ENCODE results near the gene OTUD1. TPM values are rescaled to one million over a fixed set of nuclear protein-coding genes. Genes with fewer than 3 reads are reported as not detected.

The OTUD1 gene
- total and polyA plus RNA-seq, 12 donors = 11.4 to 617 (median 32.2) TPM

DNA sequence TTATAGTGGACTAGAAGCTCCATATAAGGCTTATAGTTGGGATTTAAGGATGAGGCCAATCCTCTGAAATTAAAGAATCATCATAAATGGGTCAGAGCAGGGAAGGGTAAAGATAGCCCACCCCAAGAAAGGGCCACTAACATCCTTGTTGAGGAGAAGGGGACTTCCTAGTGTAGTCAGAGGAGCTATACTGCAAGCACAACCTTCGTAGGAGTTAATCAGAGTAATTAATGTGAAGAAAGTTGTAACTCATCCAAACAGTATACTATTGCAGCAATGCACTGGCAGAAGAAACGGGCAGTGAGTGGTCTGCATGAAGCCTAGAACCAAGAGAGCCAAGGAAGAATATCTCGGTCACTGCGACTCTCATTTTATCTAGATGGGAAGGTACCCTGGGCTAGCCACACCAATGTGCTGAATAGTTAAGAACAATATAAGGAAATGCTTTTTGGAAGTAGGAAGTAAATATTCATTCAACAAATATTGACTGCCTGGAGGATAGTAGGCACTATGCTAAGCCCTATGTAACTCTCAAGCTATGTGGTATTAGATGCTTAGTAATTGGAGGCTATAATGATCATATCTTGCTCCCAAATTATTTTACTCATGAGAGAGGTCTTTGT, 13.3 kb downstream of the OTUD1 start:
- H3K27me3 ChIP-seq = no peaks in the 10 kb centered on the region
- H3K4me1 ChIP-seq = peaks cover under 1 to 50% (median 12%) of the 10 kb centered on the region in 9 donors
- H3K9me3 ChIP-seq = no peaks in the 10 kb centered on the region
- H3K4me3 ChIP-seq = no peak overlapping the region
- intact Hi-C loops (cut with DNase I) = no loop called here
- ATAC-seq (peak in 3 of 8 donors; percentile 40 to 61 (median 57)), DNase-seq (no peak)
- 66 to 82% methylated on average over 4 of the region's 4 CpGs for WGBS, 2 donors
- TF ChIP-seq, protein P1, sequence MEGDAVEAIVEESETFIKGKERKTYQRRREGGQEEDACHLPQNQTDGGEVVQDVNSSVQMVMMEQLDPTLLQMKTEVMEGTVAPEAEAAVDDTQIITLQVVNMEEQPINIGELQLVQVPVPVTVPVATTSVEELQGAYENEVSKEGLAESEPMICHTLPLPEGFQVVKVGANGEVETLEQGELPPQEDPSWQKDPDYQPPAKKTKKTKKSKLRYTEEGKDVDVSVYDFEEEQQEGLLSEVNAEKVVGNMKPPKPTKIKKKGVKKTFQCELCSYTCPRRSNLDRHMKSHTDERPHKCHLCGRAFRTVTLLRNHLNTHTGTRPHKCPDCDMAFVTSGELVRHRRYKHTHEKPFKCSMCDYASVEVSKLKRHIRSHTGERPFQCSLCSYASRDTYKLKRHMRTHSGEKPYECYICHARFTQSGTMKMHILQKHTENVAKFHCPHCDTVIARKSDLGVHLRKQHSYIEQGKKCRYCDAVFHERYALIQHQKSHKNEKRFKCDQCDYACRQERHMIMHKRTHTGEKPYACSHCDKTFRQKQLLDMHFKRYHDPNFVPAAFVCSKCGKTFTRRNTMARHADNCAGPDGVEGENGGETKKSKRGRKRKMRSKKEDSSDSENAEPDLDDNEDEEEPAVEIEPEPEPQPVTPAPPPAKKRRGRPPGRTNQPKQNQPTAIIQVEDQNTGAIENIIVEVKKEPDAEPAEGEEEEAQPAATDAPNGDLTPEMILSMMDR (IDR thresholded peaks at IDR 0.05) = no peak
- H3K36me3 ChIP-seq = peaks cover 0 to 8% (median 0%) of the 10 kb centered on the region in 9 donors
- H3K27ac ChIP-seq = peak overlapping the region in 6 of 10 donors; percentile 1 to 75 (median 26)

DNA sequence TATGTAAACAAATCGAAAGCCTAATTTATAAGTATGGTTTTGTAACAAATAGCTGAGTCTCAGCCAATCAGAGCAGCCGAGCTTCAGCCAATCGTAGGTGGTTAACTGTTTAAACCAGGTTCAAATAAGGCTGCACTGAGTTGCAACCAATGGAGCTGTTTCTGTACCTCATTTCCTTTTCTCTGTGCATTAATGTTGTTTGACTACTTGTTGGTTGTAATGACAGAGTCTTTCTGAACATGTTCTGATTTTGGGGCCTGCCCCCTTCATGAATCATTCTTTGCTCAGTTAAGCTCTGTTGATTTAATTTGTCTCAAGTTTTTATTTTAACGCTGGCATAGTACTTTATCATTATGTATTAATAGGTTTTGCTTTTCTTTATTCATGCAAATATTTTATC, 14.6 kb downstream of the OTUD1 start:
- 93 to 94% methylated on average over 4 of the region's 4 CpGs for WGBS, 2 donors

DNA sequence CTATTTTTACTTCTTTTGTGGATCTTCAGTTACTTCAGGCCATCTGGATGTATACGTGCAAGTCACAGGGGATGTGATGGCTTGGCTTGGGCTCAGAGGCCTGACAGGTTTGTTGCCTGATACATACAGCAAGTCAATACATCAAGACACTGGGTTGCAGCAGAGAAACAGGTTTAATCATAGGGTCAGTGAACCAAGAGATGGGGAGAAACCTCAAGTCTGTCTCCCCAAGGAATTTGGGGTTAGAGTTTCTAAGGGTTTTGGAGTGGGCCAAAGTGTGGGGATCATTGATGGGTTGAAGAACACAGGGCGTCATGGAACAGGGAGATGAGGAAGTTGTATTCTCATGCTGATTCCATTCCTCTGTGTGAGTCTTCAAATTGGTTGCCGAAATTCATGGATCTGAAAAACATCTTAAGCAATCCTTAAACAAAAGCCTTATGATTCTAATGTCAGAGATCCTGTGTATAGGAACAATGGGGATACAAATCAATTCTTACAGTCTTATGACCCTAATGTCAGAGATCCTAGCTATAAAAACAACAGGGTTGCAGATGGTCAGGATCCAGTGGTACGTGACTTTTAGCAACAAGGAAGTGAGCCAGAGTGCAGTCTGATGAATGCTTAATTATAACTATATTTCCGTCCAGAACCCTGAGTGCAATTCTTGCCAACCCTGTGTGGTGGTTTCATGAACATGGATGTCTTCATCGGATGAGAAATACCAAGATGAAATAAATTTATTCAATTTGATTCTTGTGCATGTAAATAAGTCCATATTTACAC, 18.9 kb downstream of the OTUD1 start:
- no peaks in the 10 kb centered on the region for H3K27me3 ChIP-seq
- H3K9me3 ChIP-seq = no peaks in the 10 kb centered on the region
- intact Hi-C loops (cut with DNase I) = no loop called here
- 73 to 80% methylated on average over 6 of the region's 6 CpGs for WGBS, 2 donors
- ATAC-seq (peak in 1 of 8 donors; percentile 25), DNase-seq (no peak)
- H3K27ac ChIP-seq = peak overlapping the region in 1 of 10 donors; percentile 47
- H3K4me3 ChIP-seq = no peak overlapping the region
- H3K4me1 ChIP-seq = peaks cover 0 to 21% (median 7%) of the 10 kb centered on the region in 9 donors
- TF ChIP-seq, protein P1 (IDR thresholded peaks at IDR 0.05) = no peak
- no peaks in the 10 kb centered on the region for H3K36me3 ChIP-seq

More for the DNA sequence above, 14.6 kb downstream of the OTUD1 start:
- no peak for DNase-seq
- intact Hi-C loops (cut with DNase I) = no loop called here
- no peaks in the 10 kb centered on the region for H3K27me3 ChIP-seq
- TF ChIP-seq, protein P1 (IDR thresholded peaks at IDR 0.05) = no peak
- no peak for ATAC-seq
- H3K27ac ChIP-seq = no peak overlapping the region
- H3K4me1 ChIP-seq = peaks cover 0 to 37% (median 8%) of the 10 kb centered on the region in 9 donors
- no peaks in the 10 kb centered on the region for H3K9me3 ChIP-seq
- no peaks in the 10 kb centered on the region for H3K36me3 ChIP-seq
- H3K4me3 ChIP-seq = no peak overlapping the region

DNA sequence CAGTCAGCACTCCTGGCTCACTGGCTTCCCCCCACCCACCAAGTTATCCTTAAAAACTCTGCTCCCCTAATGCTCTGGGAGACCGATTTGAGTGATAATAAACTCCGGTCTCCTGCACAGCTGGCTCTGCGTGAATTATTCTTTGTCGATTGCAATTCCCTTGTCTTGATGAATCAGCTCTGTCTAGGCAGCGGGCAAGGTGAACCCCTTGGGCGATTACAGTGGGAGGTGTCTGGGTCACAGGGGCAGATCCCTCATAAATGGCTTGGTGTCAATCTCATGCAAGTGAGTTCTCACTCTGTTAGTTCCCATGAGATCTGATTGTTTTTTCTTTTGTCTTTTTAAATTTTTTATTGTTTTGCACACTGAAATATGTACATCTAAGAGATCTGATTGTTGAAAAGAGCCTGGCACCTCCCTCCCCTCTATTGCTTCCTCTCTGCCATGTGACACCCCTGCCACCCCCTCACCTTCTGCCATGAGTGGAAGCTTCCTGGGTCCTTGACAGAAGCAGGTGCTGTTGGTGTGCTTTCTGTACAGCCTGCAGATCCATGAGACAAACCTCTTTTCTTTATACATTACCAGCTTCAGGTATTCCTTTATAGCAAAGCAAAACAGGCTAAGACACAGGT, 20.5 kb downstream of the OTUD1 start:
- no peaks in the 10 kb centered on the region for H3K27me3 ChIP-seq
- whole genome bisulfite sequencing, 2 donors = 88 to 90% methylated on average over 6 of the region's 6 CpGs
- ATAC-seq = no peak
- H3K4me1 ChIP-seq = peaks cover 0 to 21% (median 7%) of the 10 kb centered on the region in 9 donors
- no peaks in the 10 kb centered on the region for H3K36me3 ChIP-seq
- H3K9me3 ChIP-seq = no peaks in the 10 kb centered on the region
- TF ChIP-seq, protein P1 (IDR thresholded peaks at IDR 0.05) = no peak
- no peak for DNase-seq
- intact Hi-C loops (cut with DNase I) = no loop called here
- no peak overlapping the region for H3K4me3 ChIP-seq
- H3K27ac ChIP-seq = no peak overlapping the region

Data from heart right ventricle (tissue), 16 donors.